ENCODE results near the gene OCA2. TPM values are rescaled to one million over a fixed set of nuclear protein-coding genes. Genes with fewer than 3 reads are reported as not detected.
"Not testable (repeated sequence)": the region's sequence is repeated elsewhere in the genome, so short reads cannot be mapped to it uniquely, and the experiment has no call there.

The OCA2 gene
- total RNA-seq, 1 donor from 2014 or later, result 0.79 TPM

DNA sequence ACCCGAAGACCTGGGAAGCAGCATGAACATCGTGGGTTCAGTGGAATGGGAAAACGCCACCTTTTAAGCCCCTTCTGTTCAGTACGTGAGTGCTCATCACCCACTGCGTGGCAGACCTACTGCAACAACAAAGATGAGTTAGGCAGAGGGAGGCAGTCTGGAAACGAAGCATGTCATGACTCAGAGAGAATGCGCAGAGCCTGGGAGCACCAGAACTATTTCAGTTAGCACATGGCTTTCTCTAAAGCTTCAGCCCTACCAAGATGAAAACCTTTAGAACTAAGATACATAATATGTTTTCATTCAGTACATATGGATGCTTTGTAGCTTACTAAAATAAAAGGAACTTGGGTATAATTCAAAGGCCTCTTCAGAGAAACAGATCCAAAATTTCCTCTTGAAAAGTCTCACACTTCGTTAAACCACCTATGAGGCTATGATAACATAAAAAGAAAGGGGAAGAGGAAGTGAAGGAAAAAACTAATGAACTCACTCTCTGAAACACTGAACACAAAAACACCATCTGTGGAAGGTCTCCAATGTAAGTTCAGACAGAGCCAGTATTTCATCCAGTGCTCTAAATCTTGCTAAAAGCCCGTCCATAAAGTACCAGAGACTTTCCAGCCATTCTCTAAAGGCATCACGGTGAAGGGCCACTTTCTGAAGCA is 140.1 kb downstream of the OCA2 start:
- TF ChIP-seq, protein P1, sequence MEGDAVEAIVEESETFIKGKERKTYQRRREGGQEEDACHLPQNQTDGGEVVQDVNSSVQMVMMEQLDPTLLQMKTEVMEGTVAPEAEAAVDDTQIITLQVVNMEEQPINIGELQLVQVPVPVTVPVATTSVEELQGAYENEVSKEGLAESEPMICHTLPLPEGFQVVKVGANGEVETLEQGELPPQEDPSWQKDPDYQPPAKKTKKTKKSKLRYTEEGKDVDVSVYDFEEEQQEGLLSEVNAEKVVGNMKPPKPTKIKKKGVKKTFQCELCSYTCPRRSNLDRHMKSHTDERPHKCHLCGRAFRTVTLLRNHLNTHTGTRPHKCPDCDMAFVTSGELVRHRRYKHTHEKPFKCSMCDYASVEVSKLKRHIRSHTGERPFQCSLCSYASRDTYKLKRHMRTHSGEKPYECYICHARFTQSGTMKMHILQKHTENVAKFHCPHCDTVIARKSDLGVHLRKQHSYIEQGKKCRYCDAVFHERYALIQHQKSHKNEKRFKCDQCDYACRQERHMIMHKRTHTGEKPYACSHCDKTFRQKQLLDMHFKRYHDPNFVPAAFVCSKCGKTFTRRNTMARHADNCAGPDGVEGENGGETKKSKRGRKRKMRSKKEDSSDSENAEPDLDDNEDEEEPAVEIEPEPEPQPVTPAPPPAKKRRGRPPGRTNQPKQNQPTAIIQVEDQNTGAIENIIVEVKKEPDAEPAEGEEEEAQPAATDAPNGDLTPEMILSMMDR (IDR thresholded peaks at IDR 0.05; ENCODE audit: unreplicated experiment), result no peak
- H3K27me3 Mint-ChIP-seq, result no peaks in the 10 kb centered on the region
- H3K27ac Mint-ChIP-seq, result no peak overlapping the region
- H3K4me1 Mint-ChIP-seq (ENCODE audit: low read depth), result no peaks in the 10 kb centered on the region
- H3K4me3 Mint-ChIP-seq (ENCODE audit: low read depth), result no peak overlapping the region
- DNase-seq (ENCODE audit: low spot score, unreplicated experiment), result no peak
- H3K36me3 Mint-ChIP-seq (ENCODE audit: insufficient read depth), result no peaks in the 10 kb centered on the region
- no peaks in the 10 kb centered on the region for H3K9me3 Mint-ChIP-seq (ENCODE audit: low read depth)

DNA sequence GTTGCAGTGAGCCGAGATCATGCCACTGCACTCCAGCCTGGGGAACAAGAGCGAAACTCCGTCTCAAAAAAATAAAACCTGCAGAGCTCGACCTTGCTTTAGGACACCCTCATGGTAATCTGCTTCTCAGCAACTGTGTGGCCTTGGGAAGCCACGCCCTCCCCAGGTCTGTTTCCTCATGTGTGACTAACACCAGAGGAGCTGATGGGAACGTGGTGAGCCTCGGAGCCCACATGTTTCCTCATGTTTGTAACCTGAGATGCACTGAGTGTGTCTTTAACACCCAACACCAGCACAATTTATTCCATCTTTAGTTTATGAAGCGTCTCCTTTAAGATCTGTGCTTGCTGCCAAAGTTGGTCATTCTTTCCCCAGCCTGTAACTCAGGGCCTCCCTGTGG is 142.8 kb downstream of the OCA2 start:
- no peaks in the 10 kb centered on the region for H3K9me3 Mint-ChIP-seq (ENCODE audit: low read depth)
- H3K4me3 Mint-ChIP-seq (ENCODE audit: low read depth), result no peak overlapping the region
- H3K27me3 Mint-ChIP-seq, result no peaks in the 10 kb centered on the region
- H3K4me1 Mint-ChIP-seq (ENCODE audit: low read depth), result no peaks in the 10 kb centered on the region
- no peaks in the 10 kb centered on the region for H3K36me3 Mint-ChIP-seq (ENCODE audit: insufficient read depth)
- no peak overlapping the region for H3K27ac Mint-ChIP-seq
- TF ChIP-seq, protein P1 (IDR thresholded peaks at IDR 0.05; ENCODE audit: unreplicated experiment), result no peak
- no peak for DNase-seq (ENCODE audit: low spot score, unreplicated experiment)

DNA sequence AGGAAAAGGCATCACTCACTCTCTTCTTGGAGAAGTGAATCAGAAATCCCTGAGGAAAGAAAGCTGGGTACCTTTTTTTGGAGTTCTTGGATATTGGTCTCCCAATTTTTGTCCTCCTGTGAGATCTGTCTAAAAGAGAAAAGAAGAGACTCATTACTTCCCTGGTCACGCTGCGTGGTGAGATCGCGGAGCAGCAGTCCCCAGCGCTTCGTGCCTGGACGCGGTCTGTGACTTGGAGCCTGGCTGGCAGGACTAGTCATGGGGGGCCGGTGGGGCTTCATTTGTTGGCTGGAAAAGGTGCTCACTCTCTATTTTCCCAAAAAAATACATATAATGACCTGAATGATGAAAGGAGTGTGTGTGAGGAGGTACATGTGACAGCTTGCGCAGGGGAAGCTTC is 144.0 kb downstream of the OCA2 start:
- Mint-ChIP-seq H3K9me3 (ENCODE audit: low read depth) (no peaks in the 10 kb centered on the region), H3K27me3 (peaks cover 3% of the 10 kb centered on the region), H3K36me3 (ENCODE audit: insufficient read depth) (no peaks in the 10 kb centered on the region), H3K4me3 (ENCODE audit: low read depth) (no peak overlapping the region), H3K27ac (no peak overlapping the region), H3K4me1 (ENCODE audit: low read depth) (no peaks in the 10 kb centered on the region)
- no peak for DNase-seq (ENCODE audit: low spot score, unreplicated experiment)
- TF ChIP-seq, protein P1 (IDR thresholded peaks at IDR 0.05; ENCODE audit: unreplicated experiment), result no peak

DNA sequence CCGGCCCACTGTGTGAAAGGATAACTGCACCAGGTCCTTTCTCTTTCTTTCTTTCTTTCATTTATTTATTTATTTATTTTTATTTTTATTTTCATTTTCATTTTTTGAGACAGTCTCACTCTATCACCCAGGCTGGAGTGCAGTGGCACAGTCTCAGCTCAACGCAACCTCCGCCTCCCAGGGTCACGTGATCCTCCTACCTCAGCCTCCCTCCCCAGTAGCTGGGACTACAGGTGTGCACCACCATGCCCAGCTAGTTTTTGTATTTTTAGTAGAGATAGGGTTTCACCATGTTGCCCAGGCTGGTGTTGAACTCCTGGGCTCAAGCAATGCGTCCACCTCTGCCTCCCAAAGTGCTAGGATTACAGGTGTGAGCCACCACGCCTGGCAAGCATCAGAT is 146.5 kb downstream of the OCA2 start:
- H3K4me1 Mint-ChIP-seq (ENCODE audit: low read depth); H3K27ac Mint-ChIP-seq; H3K4me3 Mint-ChIP-seq (ENCODE audit: low read depth); H3K36me3 Mint-ChIP-seq (ENCODE audit: insufficient read depth); H3K27me3 Mint-ChIP-seq; DNase-seq (ENCODE audit: low spot score, unreplicated experiment); H3K9me3 Mint-ChIP-seq (ENCODE audit: low read depth): not testable (repeated sequence)

DNA sequence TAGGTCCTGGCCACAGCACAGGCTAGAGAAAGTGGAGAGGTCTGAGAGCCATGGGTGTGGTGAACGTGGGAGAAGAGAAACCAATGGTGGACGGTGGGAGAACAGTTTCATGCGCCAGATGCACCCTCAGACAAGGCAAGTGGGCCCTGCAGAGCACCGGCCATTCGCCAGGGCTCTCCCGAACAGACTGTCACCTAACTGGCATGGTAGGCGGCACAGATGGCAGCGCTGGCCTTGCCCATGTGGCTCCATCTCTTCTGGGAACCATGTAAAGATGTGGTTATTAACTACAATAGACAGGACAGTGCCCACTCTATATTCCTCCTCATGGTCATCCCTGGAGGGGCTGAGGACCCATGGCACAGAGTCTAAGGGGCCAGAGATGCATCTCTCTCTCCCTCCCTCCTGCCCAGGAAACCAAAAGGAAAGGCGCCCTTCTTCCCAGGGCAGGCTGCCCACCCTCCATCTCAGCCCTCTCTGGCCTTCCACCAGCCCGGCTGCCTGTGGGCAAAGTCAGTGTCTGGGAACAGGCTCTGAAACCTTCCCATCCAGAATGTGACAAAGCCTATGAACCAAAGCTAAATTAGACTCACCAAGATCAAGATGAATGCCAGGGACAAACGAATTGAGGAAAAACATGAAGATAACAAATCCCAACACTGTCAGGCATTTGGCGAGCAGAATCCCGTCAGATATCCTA is 147.8 kb downstream of the OCA2 start:
- Mint-ChIP-seq H3K36me3 (ENCODE audit: insufficient read depth) (no peaks in the 10 kb centered on the region), H3K9me3 (ENCODE audit: low read depth) (no peaks in the 10 kb centered on the region), H3K4me1 (ENCODE audit: low read depth) (no peaks in the 10 kb centered on the region), H3K4me3 (ENCODE audit: low read depth) (no peak overlapping the region), H3K27me3 (peaks cover 3% of the 10 kb centered on the region), H3K27ac (no peak overlapping the region)
- DNase-seq (ENCODE audit: low spot score, unreplicated experiment), result no peak
- TF ChIP-seq, protein P1 (IDR thresholded peaks at IDR 0.05; ENCODE audit: unreplicated experiment), result no peak

DNA sequence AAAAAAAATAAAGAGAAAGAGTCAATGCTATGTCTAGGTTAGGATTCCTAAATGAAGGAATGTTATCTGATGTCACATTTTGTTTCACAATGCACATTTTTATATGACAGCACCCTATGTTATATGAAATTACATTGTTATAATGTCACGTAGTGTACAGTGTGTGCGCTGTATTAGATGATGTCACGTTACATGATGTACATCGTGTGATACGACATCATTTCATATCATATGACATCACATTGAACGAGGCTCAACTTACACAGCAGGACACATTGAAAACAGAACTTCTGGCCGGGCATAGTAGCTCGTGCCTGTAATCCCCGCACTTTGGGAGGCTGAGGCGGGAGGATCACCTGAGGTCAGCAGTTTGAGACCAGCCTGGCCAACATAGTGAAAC is 150.0 kb downstream of the OCA2 start:
- Mint-ChIP-seq H3K27me3 (peaks cover 3% of the 10 kb centered on the region), H3K4me1 (ENCODE audit: low read depth) (no peaks in the 10 kb centered on the region), H3K4me3 (ENCODE audit: low read depth) (no peak overlapping the region), H3K36me3 (ENCODE audit: insufficient read depth) (no peaks in the 10 kb centered on the region), H3K9me3 (ENCODE audit: low read depth) (no peaks in the 10 kb centered on the region), H3K27ac (no peak overlapping the region)
- TF ChIP-seq, protein P1 (IDR thresholded peaks at IDR 0.05; ENCODE audit: unreplicated experiment), result no peak
- no peak for DNase-seq (ENCODE audit: low spot score, unreplicated experiment)
